HEK293T (cell line): ENCODE data around the gene FUBP1.

Experiments used
- CTCF ChIA-PET: fragments of 350-600 bp; formaldehyde crosslinking; extraction: SDS; loops from one replicate; lab custom pipeline; 2021; ENCODE audit warnings: antibody characterized with exemption, inconsistent platforms; lab: Yijun Ruan, JAX
- POLR2A ChIA-PET: fragments of 350-600 bp; formaldehyde crosslinking; extraction: SDS; loops from one replicate; lab custom pipeline; 2020; ENCODE audit warnings: antibody characterized with exemption, inconsistent platforms; lab: Yijun Ruan, JAX
- DNase-seq: peaks from one replicate; pipeline ENCODE4 v3.0.0; 2012; ENCODE audit warnings: mixed read lengths; ENCODE audit errors: extremely low spot score
- ARNT ChIP-seq: fragments of 450-650 bp; IDR thresholded peaks from 2 replicates; pipeline ENCODE4 v1.6.1; 2017; ENCODE audit warnings: mild to moderate bottlenecking
- BHLHE40 ChIP-seq: fragments of 450-650 bp; IDR thresholded peaks from 2 replicates; pipeline ENCODE4 v1.6.1; 2016; ENCODE audit warnings: mild to moderate bottlenecking, moderate library complexity, borderline replicate concordance
- CTBP1 ChIP-seq: fragments of 450-650 bp; IDR thresholded peaks from 2 replicates; pipeline ENCODE4 v1.6.1; 2016; ENCODE audit warnings: borderline replicate concordance
- ELF4 ChIP-seq: fragments of 450-650 bp; IDR thresholded peaks from 2 replicates; pipeline ENCODE4 v1.6.1; 2017; ENCODE audit warnings: antibody characterized with exemption
- FOXA1 ChIP-seq: fragments of 450-650 bp; IDR thresholded peaks from 2 replicates; pipeline ENCODE4 v1.6.1; 2016; ENCODE audit warnings: mild to moderate bottlenecking
- FOXK2 ChIP-seq: fragments of 450-650 bp; IDR thresholded peaks from 2 replicates; pipeline ENCODE4 v1.6.1; 2016; ENCODE audit warnings: mild to moderate bottlenecking
- FOXM1 ChIP-seq: fragments of 450-650 bp; IDR thresholded peaks from 2 replicates; pipeline ENCODE4 v1.6.1; 2017; ENCODE audit warnings: mild to moderate bottlenecking, borderline replicate concordance
- HDGF ChIP-seq: fragments of 450-650 bp; IDR thresholded peaks from 2 replicates; pipeline ENCODE4 v1.6.1; 2017; ENCODE audit warnings: antibody characterized with exemption, borderline replicate concordance
- L3MBTL2 ChIP-seq: fragments of 450-650 bp; conservative IDR thresholded peaks from 2 replicates; pipeline ENCODE4 v1.6.1; 2016; ENCODE audit warnings: mild to moderate bottlenecking
- LEF1 ChIP-seq: fragments of 450-650 bp; IDR thresholded peaks from 2 replicates; pipeline ENCODE4 v1.6.1; 2017; ENCODE audit warnings: mild to moderate bottlenecking, borderline replicate concordance
- NFRKB ChIP-seq: fragments of 450-650 bp; IDR thresholded peaks from 2 replicates; pipeline ENCODE4 v1.6.1; 2016; ENCODE audit warnings: mild to moderate bottlenecking, moderate library complexity
- PKNOX1 ChIP-seq: fragments of 450-650 bp; IDR thresholded peaks from 2 replicates; pipeline ENCODE4 v1.6.1; 2016
- SP1 ChIP-seq: fragments of 450-650 bp; IDR thresholded peaks from 2 replicates; pipeline ENCODE4 v1.6.1; 2017
- SUZ12 ChIP-seq: fragments of 450-650 bp; IDR thresholded peaks from 2 replicates; pipeline ENCODE4 v1.6.1; 2016; ENCODE audit warnings: mild to moderate bottlenecking
- TARDBP ChIP-seq: fragments of 450-650 bp; IDR thresholded peaks from 2 replicates; pipeline ENCODE4 v1.6.1; 2016
- ZNF384 ChIP-seq: fragments of 450-650 bp; IDR thresholded peaks from 2 replicates; pipeline ENCODE4 v1.6.1; 2016

Gene FUBP1

GRCh38 chr1:77906624-77907023 is 72.2 kb downstream of the FUBP1 start:
- ChIA-PET POLR2A (no interaction called here), CTCF (interaction anchor here (0.6 kb wide), 1 partner anchor 15 kb away, joined by 3 read pairs; no protein-coding TSS in a partner anchor)
- DNase-seq, result no peak
- no peak for TF ChIP-seq ZNF384
- TF ChIP-seq BHLHE40, result no peak
- no peak for TF ChIP-seq ELF4
- no peak for TF ChIP-seq FOXK2
- TF ChIP-seq L3MBTL2, result no peak
- TF ChIP-seq CTBP1, result no peak
- TF ChIP-seq FOXA1, result no peak
- TF ChIP-seq ARNT, result no peak
- TF ChIP-seq HDGF, result no peak
- TF ChIP-seq SP1, result no peak
- TF ChIP-seq SUZ12, result no peak
- TF ChIP-seq TARDBP, result no peak
- no peak for TF ChIP-seq LEF1
- TF ChIP-seq NFRKB, result no peak
- TF ChIP-seq PKNOX1, result no peak

GRCh38 chr1:77906019-77906545 is 72.8 kb downstream of the FUBP1 start:
- no peak for DNase-seq
- ChIA-PET CTCF (no interaction called here), POLR2A (no interaction called here)
- TF ChIP-seq FOXK2 (no peak), CTBP1 (no peak), ELF4 (no peak), TARDBP (no peak), PKNOX1 (no peak), FOXA1 (no peak), L3MBTL2 (no peak), ARNT (no peak)

- no peak for TF ChIP-seq PKNOX1
- no peak for TF ChIP-seq SP1
- no peak for TF ChIP-seq L3MBTL2
- no peak for TF ChIP-seq FOXA1
- no peak for TF ChIP-seq HDGF
- no peak for TF ChIP-seq FOXK2
- TF ChIP-seq FOXM1, result no peak
- ChIA-PET CTCF (no interaction called here), POLR2A (no interaction called here)
- DNase-seq, result no peak
Measured at GRCh38 chr1:77905603-77906002, 73.3 kb downstream of the FUBP1 start.

- TF ChIP-seq BHLHE40 (no peak), CTBP1 (no peak), NFRKB (no peak), FOXM1 (no peak), HDGF (no peak), ARNT (no peak), SP1 (no peak), ZNF384 (no peak), TARDBP (no peak), L3MBTL2 (no peak)
- CTCF ChIA-PET, result interaction anchor here (1.4 kb wide), 2 partner anchors 72 to 75 kb away, joined by 3 to 6 read pairs; no protein-coding TSS in a partner anchor
- peak; percentile 67 for DNase-seq
- POLR2A ChIA-PET, result interaction anchor here (0.7 to 0.9 kb wide), 2 partner anchors 13 to 121 kb away, joined by 3 to 4 read pairs; partner anchors contain the start of genes MIGA1 and NEXN
Measured at GRCh38 chr1:77900687-77901293, 78.1 kb downstream of the FUBP1 start.

- TF ChIP-seq HDGF (no peak), FOXM1 (no peak), LEF1 (no peak), FOXK2 (no peak), PKNOX1 (no peak), BHLHE40 (no peak), SUZ12 (no peak)
- CTCF ChIA-PET, result interaction anchor here (0.6 to 1.4 kb wide), 3 partner anchors 55 to 74 kb away, joined by 3 to 6 read pairs (median 3); no protein-coding TSS in a partner anchor
- DNase-seq, result no peak
- POLR2A ChIA-PET, result interaction anchor here (0.9 kb wide), 1 partner anchor 12 kb away, joined by 3 read pairs; the partner anchor contains the start of gene NEXN
Measured at GRCh38 chr1:77899647-77900320, 79.1 kb downstream of the FUBP1 start.
